GM06990 (cell line): Measurements from ENCODE around the gene USP8.
A peak's percentile ranks its signal among the peaks of the same experiment; 100 is the strongest.
"Not testable (repeated sequence)": the region's sequence is repeated elsewhere in the genome, so short reads cannot be mapped to it uniquely, and the experiment has no call there.

Experiments used
- DNase-seq: peaks from one replicate; pipeline ENCODE4 v3.0.0-alpha.2; 2011; ENCODE audit not compliant: insufficient read length; ENCODE audit errors: extremely low read depth
- H3K27me3 ChIP-seq: replicated peaks from 2 replicates; pipeline ENCODE4 v1.6.0; 2011; ENCODE audit warnings: low read length; ENCODE audit not compliant: control insufficient read depth, insufficient read depth
- H3K36me3 ChIP-seq: 2 replicates; pipeline ENCODE4 v1.5.1; 2011; ENCODE audit warnings: low read length; ENCODE audit not compliant: control insufficient read depth, insufficient read depth
- H3K4me3 ChIP-seq: replicated peaks from 2 replicates; pipeline ENCODE4 v1.5.1; 2011; ENCODE audit warnings: low read depth, mild to moderate bottlenecking, control low read depth, low read length
- TF ChIP-seq, protein P1 (sequence below): IDR thresholded peaks from 2 replicates; pipeline ENCODE4 v1.5.1; 2011; ENCODE audit warnings: low read length, control low read depth, mild to moderate bottlenecking, inconsistent platforms; ENCODE audit not compliant: insufficient read depth, poor library complexity, severe bottlenecking

Gene USP8

DNA sequence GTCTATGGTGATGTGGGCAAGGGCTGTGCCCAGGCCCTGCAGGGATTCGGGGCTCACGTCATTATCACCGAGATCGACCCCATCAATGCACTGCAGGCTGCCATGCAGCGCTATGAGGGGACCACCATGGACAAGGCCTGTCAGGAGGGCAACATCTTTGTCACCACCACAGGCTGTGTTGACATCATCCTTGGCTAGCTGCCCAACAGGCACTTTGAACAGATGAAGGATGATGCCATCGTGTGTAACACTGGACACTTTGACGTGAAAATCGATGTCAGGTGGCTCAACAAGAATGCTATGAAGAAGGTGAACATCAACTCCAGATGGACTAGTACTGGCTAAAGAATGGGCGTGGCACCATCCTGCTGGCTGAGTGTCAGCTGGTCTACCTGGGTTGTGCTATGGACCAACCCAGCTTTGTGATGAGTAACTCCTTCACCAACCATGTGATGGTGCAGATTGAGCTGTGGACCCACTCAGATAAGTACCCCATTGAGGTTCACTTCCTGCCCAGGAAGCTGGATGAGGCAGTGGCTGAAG, 6.1 kb upstream of the USP8 start:
- H3K27me3 ChIP-seq, result no peaks in the 10 kb centered on the region
- DNase-seq, result no peak
- TF ChIP-seq, protein P1, sequence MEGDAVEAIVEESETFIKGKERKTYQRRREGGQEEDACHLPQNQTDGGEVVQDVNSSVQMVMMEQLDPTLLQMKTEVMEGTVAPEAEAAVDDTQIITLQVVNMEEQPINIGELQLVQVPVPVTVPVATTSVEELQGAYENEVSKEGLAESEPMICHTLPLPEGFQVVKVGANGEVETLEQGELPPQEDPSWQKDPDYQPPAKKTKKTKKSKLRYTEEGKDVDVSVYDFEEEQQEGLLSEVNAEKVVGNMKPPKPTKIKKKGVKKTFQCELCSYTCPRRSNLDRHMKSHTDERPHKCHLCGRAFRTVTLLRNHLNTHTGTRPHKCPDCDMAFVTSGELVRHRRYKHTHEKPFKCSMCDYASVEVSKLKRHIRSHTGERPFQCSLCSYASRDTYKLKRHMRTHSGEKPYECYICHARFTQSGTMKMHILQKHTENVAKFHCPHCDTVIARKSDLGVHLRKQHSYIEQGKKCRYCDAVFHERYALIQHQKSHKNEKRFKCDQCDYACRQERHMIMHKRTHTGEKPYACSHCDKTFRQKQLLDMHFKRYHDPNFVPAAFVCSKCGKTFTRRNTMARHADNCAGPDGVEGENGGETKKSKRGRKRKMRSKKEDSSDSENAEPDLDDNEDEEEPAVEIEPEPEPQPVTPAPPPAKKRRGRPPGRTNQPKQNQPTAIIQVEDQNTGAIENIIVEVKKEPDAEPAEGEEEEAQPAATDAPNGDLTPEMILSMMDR, result no peak
- no peaks in the 10 kb centered on the region for H3K36me3 ChIP-seq
- no peak overlapping the region for H3K4me3 ChIP-seq

DNA sequence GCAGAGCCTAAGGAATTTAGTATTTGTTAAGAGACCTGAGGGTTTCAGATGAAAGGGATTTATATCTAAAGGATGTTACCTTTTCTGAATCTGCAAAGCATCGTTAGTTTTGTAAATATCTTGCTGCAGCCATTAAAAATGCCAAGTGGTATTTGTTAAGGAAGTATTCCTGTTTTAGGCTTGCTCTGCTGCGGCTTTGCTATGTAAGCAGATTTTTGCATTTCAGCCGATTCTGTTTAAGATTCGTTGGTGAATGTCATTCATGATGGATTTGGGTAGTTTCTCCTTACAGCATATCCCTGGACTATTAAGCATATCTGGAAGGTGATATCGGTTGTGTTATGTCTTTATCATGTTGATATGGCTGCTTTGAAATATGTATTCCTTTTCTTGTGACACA, 1.0 kb downstream of the USP8 start:
- no peaks in the 10 kb centered on the region for H3K36me3 ChIP-seq
- DNase-seq, result no peak
- peak overlapping the region; percentile 83 for H3K4me3 ChIP-seq
- no peaks in the 10 kb centered on the region for H3K27me3 ChIP-seq
- TF ChIP-seq, protein P1, result no peak

DNA sequence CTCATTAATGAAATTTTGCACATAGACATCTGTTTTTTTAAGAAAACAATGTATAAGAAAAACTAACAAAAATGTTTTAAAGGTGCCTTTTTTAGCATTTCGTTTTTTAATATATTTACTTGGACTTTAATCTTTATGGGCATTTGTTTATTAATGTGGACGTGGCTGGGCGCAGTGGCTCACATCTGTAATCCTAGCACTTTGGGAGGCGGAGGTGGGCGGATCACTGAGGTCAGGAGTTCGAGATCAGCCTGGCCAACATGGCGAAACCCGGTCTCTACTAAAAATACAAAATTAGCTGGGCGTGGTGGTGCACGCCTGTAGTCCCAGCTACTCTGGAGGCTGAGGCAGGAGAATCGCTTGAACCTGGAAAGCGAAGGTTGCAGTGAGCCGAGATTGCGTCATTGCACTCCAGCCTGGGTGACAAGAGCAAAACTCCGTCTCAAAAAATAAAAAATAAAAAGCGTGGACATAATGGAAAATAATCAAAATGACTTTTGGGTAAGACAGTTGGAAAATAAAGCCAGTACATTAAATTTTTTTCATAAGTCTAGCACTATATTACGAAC, 1.6 kb downstream of the USP8 start:
- not testable (repeated sequence) for H3K36me3 ChIP-seq, H3K27me3 ChIP-seq, DNase-seq
- H3K4me3 ChIP-seq, result peak overlapping the region; percentile 83

DNA sequence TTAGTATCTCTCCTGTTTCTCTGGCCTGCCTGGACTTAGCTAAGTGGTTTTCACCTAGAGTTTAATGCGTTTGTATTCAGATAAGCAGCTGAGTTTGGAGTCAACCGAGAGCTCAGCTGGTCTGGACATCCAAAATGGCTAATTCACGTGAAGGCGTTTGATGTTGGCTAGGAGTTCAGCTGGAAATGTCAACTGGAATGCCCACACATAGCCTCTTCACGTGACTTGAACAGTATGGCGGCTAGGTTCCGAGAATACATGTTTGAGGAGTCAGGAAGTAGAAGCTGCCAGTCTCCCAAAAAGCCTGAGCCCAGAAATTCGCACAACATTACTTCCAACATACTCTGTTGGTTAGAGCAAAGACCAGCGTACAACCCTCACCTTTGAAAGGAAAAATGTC, 2.2 kb downstream of the USP8 start:
- Histone ChIP-seq H3K36me3 (no peaks in the 10 kb centered on the region), H3K4me3 (no peak overlapping the region), H3K27me3 (no peaks in the 10 kb centered on the region)
- DNase-seq, result no peak
- TF ChIP-seq, protein P1, result no peak

DNA sequence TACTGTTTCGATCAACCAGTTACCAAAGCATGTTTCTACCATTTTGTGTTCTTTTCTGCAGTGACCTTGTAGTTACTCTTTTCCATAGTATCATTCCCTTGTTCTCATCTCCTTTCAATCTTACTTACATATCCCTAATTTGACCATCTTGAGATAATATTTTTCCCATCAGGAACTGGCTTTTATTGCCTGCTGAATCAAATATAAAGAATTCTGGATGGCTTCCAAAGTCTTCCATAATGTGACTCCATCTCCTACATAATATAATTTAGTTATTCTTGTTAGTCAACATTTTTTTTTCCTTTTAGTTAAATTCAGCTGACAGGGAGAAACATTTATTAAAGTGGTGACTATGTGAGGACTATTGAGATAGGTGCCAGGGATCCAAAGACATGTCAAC, 7.0 kb downstream of the USP8 start:
- no peaks in the 10 kb centered on the region for H3K27me3 ChIP-seq
- no peak for DNase-seq

DNA sequence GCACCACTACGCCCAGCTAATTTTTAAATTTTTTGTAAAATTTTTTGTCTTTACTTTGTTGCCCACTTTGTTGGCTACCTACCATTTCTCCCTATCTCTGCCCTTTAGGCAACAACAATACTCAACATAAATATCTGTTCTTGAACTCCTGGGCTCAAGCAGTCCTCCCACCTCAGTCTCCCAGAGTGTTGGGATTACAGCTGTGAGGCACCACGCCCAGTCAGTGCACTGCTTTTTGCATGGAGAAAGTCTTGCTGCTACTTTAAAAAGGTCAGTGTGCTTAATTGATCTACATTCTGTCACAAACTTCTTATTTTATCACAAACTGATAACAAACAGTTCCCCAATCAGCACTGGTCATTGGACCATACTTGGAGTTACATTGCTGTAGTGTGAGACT, 8.0 kb downstream of the USP8 start:
- TF ChIP-seq, protein P1, result no peak
- peaks cover 2% of the 10 kb centered on the region; the same call in 1 of the 2 replicates for H3K36me3 ChIP-seq
- no peaks in the 10 kb centered on the region for H3K27me3 ChIP-seq
- H3K4me3 ChIP-seq, result no peak overlapping the region
- DNase-seq, result no peak

More for the DNA sequence above, 7.0 kb downstream of the USP8 start:
- no peak overlapping the region for H3K4me3 ChIP-seq
- TF ChIP-seq, protein P1, result no peak
- peaks cover 2% of the 10 kb centered on the region; the same call in 1 of the 2 replicates for H3K36me3 ChIP-seq
